GM10266 (cell line): ENCODE data around the gene PANX2.
"Not testable (repeated sequence)": the region's sequence is repeated elsewhere in the genome, so short reads cannot be mapped to it uniquely, and the experiment has no call there.

Source experiments
- DNase-seq: peaks from one replicate; pipeline ENCODE4 v3.0.0; 2012; ENCODE audit errors: extremely low spot score
- TF ChIP-seq, protein P1 (sequence below): IDR thresholded peaks from 2 replicates; pipeline ENCODE4 v1.5.1; 2012; ENCODE audit warnings: mild to moderate bottlenecking, low read depth; ENCODE audit not compliant: control insufficient read depth, insufficient read depth; ENCODE audit errors: missing control alignments

PANX2 gene

DNA sequence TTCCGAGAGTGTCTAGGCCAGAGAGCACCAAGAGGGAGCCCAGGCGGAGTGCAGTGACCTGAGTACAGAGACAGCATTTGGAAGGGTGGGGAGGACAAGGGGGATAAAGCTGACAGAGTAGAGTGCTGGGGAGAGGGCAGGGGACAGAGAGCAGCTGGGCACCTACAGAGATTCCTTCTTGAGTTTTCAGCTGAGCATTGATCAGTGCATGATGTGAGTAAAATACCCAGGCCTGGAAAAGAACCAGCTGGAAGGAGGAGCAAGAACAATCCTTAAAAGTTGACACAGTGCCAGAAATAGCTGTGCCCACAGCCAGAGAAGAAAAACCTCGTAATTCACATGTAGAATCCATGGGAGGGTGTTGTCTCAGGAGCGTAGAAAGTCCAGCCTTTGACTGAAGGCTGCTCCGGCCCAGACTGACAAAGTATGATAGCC, 33.9 kb upstream of the PANX2 start:
- TF ChIP-seq, protein P1, sequence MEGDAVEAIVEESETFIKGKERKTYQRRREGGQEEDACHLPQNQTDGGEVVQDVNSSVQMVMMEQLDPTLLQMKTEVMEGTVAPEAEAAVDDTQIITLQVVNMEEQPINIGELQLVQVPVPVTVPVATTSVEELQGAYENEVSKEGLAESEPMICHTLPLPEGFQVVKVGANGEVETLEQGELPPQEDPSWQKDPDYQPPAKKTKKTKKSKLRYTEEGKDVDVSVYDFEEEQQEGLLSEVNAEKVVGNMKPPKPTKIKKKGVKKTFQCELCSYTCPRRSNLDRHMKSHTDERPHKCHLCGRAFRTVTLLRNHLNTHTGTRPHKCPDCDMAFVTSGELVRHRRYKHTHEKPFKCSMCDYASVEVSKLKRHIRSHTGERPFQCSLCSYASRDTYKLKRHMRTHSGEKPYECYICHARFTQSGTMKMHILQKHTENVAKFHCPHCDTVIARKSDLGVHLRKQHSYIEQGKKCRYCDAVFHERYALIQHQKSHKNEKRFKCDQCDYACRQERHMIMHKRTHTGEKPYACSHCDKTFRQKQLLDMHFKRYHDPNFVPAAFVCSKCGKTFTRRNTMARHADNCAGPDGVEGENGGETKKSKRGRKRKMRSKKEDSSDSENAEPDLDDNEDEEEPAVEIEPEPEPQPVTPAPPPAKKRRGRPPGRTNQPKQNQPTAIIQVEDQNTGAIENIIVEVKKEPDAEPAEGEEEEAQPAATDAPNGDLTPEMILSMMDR: no peak
- DNase-seq: no peak

DNA sequence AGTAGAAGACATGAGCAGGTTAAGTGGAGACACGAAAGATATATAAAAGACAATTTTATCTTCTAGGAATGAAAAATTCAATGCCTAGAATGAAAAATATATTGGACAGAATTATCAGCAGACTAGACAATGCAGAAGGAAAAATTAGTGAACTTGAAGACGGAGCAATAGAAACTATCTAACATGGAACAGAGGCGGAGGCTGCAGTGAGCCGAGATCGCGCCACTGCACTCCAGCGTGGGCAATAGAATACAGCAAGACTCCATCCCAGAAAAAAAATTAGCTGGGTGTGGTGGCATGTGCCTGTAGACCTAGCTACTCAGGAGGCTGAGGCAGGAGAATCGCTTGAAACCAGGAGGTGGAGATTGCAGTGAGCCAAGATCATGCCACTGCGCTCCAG, 33.3 kb upstream of the PANX2 start:
- not testable (repeated sequence) for DNase-seq

DNA sequence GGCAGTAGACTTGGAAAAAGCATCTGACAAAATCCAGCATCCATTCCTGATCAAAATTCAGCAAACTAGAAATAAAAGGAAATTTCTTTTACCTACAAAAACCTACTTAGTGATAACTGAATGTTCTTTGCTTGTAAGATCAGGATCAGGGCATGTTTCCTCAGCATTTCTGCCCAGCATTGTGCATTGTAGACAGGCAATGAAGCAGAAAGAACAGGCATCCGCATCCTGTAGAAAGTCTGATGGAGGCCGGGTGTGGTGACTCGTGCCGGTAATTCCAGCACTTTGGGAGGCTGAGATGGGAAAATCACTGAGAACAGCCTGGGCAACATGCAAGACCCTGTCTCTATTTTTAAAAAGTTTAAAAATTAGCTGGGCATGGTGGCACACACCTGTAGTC, 32.5 kb upstream of the PANX2 start:
- TF ChIP-seq, protein P1: no peak
- DNase-seq: no peak

DNA sequence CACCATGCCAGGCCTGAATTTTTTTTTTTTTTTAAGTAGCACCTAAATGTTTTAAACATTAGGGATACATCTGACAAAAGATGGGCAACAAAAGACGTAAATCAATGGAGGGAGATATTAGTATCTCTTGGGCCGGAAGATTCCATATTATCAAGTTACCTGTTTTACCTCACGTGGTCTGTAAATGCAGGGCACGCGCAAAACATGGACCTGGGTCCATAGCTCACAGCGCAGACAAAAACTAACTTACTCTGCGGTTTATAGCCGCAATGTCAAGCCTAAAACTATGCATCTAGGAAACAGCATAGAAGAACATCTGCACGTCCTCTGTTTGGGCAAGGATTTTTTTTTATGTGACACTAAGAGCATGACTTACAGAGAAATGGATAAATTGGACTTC, 31.5 kb upstream of the PANX2 start:
- DNase-seq: no peak
- TF ChIP-seq, protein P1: no peak

GRCh38 chr22:50139843-50140415, 30.6 kb upstream of the PANX2 start:
- TF ChIP-seq, protein P1: no peak
- no peak for DNase-seq

- no peak for DNase-seq
- TF ChIP-seq, protein P1: no peak
These were observed 29.9 kb upstream of the PANX2 start for GRCh38 chr22:50140615-50141014.

DNA sequence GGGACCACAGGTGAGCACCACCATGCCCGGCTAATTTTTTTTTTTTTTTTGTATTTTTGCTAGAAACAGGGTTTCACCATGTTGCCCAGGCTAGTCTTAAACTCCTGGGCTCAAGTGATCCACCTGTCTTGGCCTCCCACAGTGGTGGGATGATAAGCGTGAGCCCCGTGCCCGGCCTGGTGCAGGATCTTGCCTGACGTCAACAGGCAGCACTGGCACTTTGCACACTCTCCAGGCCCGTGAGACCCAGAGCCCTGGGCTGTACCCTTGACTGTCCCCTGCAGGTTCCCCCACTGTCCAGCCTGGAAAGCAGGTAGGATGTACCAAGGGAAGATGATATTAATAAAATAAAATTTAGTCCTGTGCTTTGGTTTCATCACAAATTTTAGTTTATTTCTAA, 29.1 kb upstream of the PANX2 start:
- no peak for DNase-seq
- TF ChIP-seq, protein P1: no peak

- TF ChIP-seq, protein P1: no peak
These were observed 28.6 kb upstream of the PANX2 start for GRCh38 chr22:50141891-50142363.

More at GRCh38 chr22:50141891-50142363, 28.6 kb upstream of the PANX2 start:
- DNase-seq: no peak
